Measurements from ENCODE around the gene KCNIP4. TPM values are rescaled to one million over a fixed set of nuclear protein-coding genes. Genes with fewer than 3 reads are reported as not detected.

Gene KCNIP4
- total and polyA plus RNA-seq, 2 experiments from 2014 or later: 0.65 TPM; not detected in 1

DNA sequence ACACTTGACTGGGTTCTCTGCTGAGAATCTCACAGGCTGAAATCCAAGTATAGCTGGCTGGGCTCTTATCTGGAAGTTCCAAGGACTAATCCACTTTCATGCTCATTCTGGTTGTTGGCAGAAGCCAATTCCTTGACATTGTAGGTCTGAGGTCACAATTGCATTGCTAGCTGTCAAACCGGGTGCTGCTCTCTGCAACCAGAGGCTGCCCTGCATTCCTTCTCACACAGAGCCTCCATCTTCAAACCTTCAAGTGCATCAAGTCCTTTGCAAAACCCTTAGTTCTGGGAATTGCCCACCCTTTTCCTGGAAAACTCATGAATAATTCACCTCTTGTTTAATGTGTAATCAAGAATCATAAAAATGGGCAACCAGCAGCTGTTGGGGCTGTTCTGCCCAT, 404.2 kb downstream of the KCNIP4 start:
- no peaks in the 10 kb centered on the region for H3F3A ChIP-seq (ENCODE audit: insufficient read depth)
- H3K36me3 ChIP-seq (ENCODE audit: low read depth): no peaks in the 10 kb centered on the region
- DNase-seq: no peak
- no peak overlapping the region for H3K27ac ChIP-seq
- no peaks in the 10 kb centered on the region for H3K9me2 ChIP-seq (ENCODE audit: insufficient read depth)
- no peak overlapping the region for H3K4me2 ChIP-seq (ENCODE audit: unreplicated experiment)
- H3K9ac ChIP-seq: no peak overlapping the region
- H3K4me3 ChIP-seq: no peak overlapping the region
- 0% methylated on average over 1 of the region's 1 CpG for WGBS, 2 experiments (ENCODE audit: low coverage in 1 of 2, low lambda C conversion rate in 2 of 2, missing lambda C conversion rate in 2 of 2)
- H2AFZ ChIP-seq: no peak overlapping the region
- TF ChIP-seq EZH2 (IDR thresholded peaks at IDR 0.05; ENCODE audit: insufficient read depth, poor library complexity, severe bottlenecking): no peak
- no peaks in the 10 kb centered on the region for H3K27me3 ChIP-seq (replicated peaks; ENCODE audit: insufficient read depth)
- no peaks in the 10 kb centered on the region for H3K9me3 ChIP-seq (ENCODE audit: low read depth)
- H3K4me1 ChIP-seq (ENCODE audit: insufficient read depth): no peaks in the 10 kb centered on the region
- in situ Hi-C loops (cut with MboI): no loop called here
- no peaks in the 10 kb centered on the region for H3K79me2 ChIP-seq (ENCODE audit: insufficient read depth)
- H4K20me1 ChIP-seq (ENCODE audit: insufficient read depth): no peaks in the 10 kb centered on the region

DNA sequence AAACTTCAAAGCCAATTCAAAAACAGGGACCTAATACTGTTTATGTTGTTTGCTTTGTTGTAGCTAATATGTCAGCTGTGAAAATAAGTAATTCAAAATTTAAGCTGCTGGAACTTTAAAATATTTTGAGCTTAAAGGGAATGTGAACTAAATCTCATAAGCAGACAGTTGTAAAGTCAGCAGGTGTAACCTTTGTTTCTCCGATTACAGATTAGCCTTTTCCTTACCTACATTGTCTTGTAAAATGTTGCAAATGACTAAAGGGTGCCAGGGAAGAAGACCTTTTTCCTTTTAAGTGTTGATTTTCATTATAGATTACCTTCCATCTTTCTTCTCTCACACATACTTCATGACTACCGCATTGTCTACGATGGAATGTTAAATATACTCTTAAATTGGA, 405.1 kb downstream of the KCNIP4 start:
- Histone ChIP-seq H3F3A (ENCODE audit: insufficient read depth) (no peaks in the 10 kb centered on the region), H3K4me2 (ENCODE audit: unreplicated experiment) (no peak overlapping the region), H3K79me2 (ENCODE audit: insufficient read depth) (no peaks in the 10 kb centered on the region), H4K20me1 (ENCODE audit: insufficient read depth) (no peaks in the 10 kb centered on the region), H2AFZ (no peak overlapping the region), H3K36me3 (ENCODE audit: low read depth) (no peaks in the 10 kb centered on the region), H3K9me2 (ENCODE audit: insufficient read depth) (no peaks in the 10 kb centered on the region), H3K9me3 (ENCODE audit: low read depth) (no peaks in the 10 kb centered on the region), H3K27me3 (replicated peaks; ENCODE audit: insufficient read depth) (no peaks in the 10 kb centered on the region), H3K4me3 (no peak overlapping the region), H3K9ac (no peak overlapping the region), H3K4me1 (ENCODE audit: insufficient read depth) (no peaks in the 10 kb centered on the region), H3K27ac (no peak overlapping the region)
- DNase-seq: no peak
- TF ChIP-seq EZH2 (IDR thresholded peaks at IDR 0.05; ENCODE audit: insufficient read depth, poor library complexity, severe bottlenecking): no peak
- TF ChIP-seq EZH2phosphoT487 (IDR thresholded peaks at IDR 0.05; ENCODE audit: insufficient read depth, low read depth): no peak
- 48 to 54% methylated on average over 3 of the region's 3 CpGs for WGBS, 2 experiments (ENCODE audit: low coverage in 1 of 2, low lambda C conversion rate in 2 of 2, missing lambda C conversion rate in 2 of 2)
- in situ Hi-C loops (cut with MboI): no loop called here

DNA sequence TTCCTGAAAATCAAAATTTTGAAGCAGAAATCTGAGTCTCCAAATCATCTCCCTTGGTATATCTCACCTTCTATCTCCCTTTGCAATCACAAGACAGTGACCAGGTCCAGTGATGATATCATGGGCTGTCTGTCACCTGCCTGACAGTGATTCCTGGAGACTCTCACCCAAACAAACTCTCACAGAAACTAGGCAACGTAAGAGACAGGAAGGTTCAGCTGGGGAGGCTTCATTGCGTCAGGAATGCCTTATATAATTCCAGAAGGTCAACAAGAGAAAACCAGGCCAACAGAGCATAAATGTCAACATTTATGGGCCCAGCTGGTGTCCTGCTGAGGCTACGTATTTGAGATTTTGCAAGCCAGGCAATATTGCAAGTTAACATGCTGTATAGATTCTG, 412.7 kb downstream of the KCNIP4 start:
- H3K4me1 ChIP-seq (ENCODE audit: insufficient read depth): no peaks in the 10 kb centered on the region
- H3F3A ChIP-seq (ENCODE audit: insufficient read depth): no peaks in the 10 kb centered on the region
- DNase-seq: no peak
- no peak overlapping the region for H3K4me2 ChIP-seq (ENCODE audit: unreplicated experiment)
- in situ Hi-C loops (cut with MboI): no loop called here
- no peaks in the 10 kb centered on the region for H3K9me3 ChIP-seq (ENCODE audit: low read depth)
- WGBS, 2 experiments (ENCODE audit: low coverage in 1 of 2, low lambda C conversion rate in 2 of 2, missing lambda C conversion rate in 2 of 2): 19 to 20% methylated on average over 3 of the region's 3 CpGs
- TF ChIP-seq EZH2phosphoT487 (IDR thresholded peaks at IDR 0.05; ENCODE audit: insufficient read depth, low read depth): no peak
- TF ChIP-seq EZH2 (IDR thresholded peaks at IDR 0.05; ENCODE audit: insufficient read depth, poor library complexity, severe bottlenecking): no peak
- H3K27me3 ChIP-seq (replicated peaks; ENCODE audit: insufficient read depth): no peaks in the 10 kb centered on the region
- H3K36me3 ChIP-seq (ENCODE audit: low read depth): no peaks in the 10 kb centered on the region
- H3K4me3 ChIP-seq: no peak overlapping the region
- H3K9ac ChIP-seq: no peak overlapping the region
- H4K20me1 ChIP-seq (ENCODE audit: insufficient read depth): no peaks in the 10 kb centered on the region
- H2AFZ ChIP-seq: no peak overlapping the region
- no peaks in the 10 kb centered on the region for H3K9me2 ChIP-seq (ENCODE audit: insufficient read depth)
- H3K27ac ChIP-seq: no peak overlapping the region
- no peaks in the 10 kb centered on the region for H3K79me2 ChIP-seq (ENCODE audit: insufficient read depth)

DNA sequence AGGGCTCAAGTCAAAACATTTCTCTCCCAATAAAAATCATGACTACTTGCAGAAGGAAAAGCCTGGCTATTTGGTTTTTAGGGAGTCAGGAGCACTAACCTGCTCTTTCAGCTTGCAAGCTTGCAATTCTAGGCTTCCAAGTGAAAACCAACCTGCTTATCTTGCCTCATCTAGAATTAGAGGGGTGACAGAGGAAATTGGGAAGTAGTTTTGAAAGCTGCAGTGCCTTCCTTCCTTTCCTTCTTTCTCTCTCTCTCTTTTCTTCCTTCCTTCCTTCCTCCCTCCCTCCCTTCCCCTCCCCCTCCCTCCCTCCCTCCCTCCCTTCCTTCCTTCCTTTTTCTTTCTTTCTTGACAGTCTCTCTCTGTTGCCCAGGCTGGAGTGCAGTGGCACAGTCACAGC, 417.5 kb downstream of the KCNIP4 start:
- TF ChIP-seq EZH2phosphoT487 (IDR thresholded peaks at IDR 0.05; ENCODE audit: insufficient read depth, low read depth) (no peak), EZH2 (IDR thresholded peaks at IDR 0.05; ENCODE audit: insufficient read depth, poor library complexity, severe bottlenecking) (no peak)
- in situ Hi-C loops (cut with MboI): no loop called here

DNA sequence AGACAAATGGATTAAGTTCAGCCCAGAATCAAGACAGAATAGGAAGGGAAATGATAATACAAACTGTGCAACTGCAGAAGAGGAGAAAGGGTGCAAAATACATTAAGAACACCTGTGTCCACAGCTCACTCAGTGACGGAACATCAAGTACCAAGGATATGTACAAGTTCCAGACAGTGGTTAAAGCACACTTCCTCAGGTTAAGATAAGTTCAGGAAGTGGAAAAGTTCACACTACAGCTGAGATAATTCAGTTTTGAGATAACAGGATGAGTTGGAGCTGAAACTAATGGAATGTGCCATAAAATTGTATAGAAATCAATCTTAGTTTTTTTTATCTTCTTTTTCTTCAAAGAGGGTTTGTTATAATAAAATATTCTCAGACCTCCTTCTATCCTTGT, 419.4 kb downstream of the KCNIP4 start:
- H4K20me1 ChIP-seq (ENCODE audit: insufficient read depth): no peaks in the 10 kb centered on the region
- in situ Hi-C loops (cut with MboI): no loop called here

More for the DNA sequence above, 417.5 kb downstream of the KCNIP4 start:
- Histone ChIP-seq H3F3A (ENCODE audit: insufficient read depth) (no peaks in the 10 kb centered on the region), H3K79me2 (ENCODE audit: insufficient read depth) (no peaks in the 10 kb centered on the region), H3K9me2 (ENCODE audit: insufficient read depth) (no peaks in the 10 kb centered on the region), H2AFZ (no peak overlapping the region), H3K9ac (no peak overlapping the region), H3K27me3 (replicated peaks; ENCODE audit: insufficient read depth) (0 out of 2 replicates have a peak, but pooled peaks cover 6% of the 10 kb centered on the region), H4K20me1 (ENCODE audit: insufficient read depth) (no peaks in the 10 kb centered on the region), H3K4me2 (ENCODE audit: unreplicated experiment) (no peak overlapping the region), H3K27ac (no peak overlapping the region), H3K36me3 (ENCODE audit: low read depth) (no peaks in the 10 kb centered on the region), H3K9me3 (ENCODE audit: low read depth) (no peaks in the 10 kb centered on the region), H3K4me1 (ENCODE audit: insufficient read depth) (no peaks in the 10 kb centered on the region), H3K4me3 (no peak overlapping the region)
- DNase-seq: no peak

More for the DNA sequence above, 419.4 kb downstream of the KCNIP4 start:
- 4 to 7% methylated on average over 1 of the region's 1 CpG for WGBS, 2 experiments (ENCODE audit: low coverage in 1 of 2, low lambda C conversion rate in 2 of 2, missing lambda C conversion rate in 2 of 2)
- no peaks in the 10 kb centered on the region for H3K9me2 ChIP-seq (ENCODE audit: insufficient read depth)
- H3F3A ChIP-seq (ENCODE audit: insufficient read depth): no peaks in the 10 kb centered on the region
- no peaks in the 10 kb centered on the region for H3K79me2 ChIP-seq (ENCODE audit: insufficient read depth)
- H3K9me3 ChIP-seq (ENCODE audit: low read depth): no peaks in the 10 kb centered on the region
- 0 out of 2 replicates have a peak, but pooled peaks cover 10% of the 10 kb centered on the region for H3K27me3 ChIP-seq (replicated peaks; ENCODE audit: insufficient read depth)
- no peak overlapping the region for H3K27ac ChIP-seq
- no peak overlapping the region for H2AFZ ChIP-seq
- no peak overlapping the region for H3K4me3 ChIP-seq
- no peaks in the 10 kb centered on the region for H3K4me1 ChIP-seq (ENCODE audit: insufficient read depth)
- TF ChIP-seq EZH2phosphoT487 (IDR thresholded peaks at IDR 0.05; ENCODE audit: insufficient read depth, low read depth) (no peak), EZH2 (IDR thresholded peaks at IDR 0.05; ENCODE audit: insufficient read depth, poor library complexity, severe bottlenecking) (no peak)
- no peak overlapping the region for H3K9ac ChIP-seq
- DNase-seq: no peak
- H3K36me3 ChIP-seq (ENCODE audit: low read depth): no peaks in the 10 kb centered on the region
- no peak overlapping the region for H3K4me2 ChIP-seq (ENCODE audit: unreplicated experiment)

Measured in GM23248 (cell line).